ENCODE measurements around the gene BCL2L12.
"Not testable (repeated sequence)": the region's sequence is repeated elsewhere in the genome, so short reads cannot be mapped to it uniquely, and the experiment has no call there.

The BCL2L12 gene

DNA sequence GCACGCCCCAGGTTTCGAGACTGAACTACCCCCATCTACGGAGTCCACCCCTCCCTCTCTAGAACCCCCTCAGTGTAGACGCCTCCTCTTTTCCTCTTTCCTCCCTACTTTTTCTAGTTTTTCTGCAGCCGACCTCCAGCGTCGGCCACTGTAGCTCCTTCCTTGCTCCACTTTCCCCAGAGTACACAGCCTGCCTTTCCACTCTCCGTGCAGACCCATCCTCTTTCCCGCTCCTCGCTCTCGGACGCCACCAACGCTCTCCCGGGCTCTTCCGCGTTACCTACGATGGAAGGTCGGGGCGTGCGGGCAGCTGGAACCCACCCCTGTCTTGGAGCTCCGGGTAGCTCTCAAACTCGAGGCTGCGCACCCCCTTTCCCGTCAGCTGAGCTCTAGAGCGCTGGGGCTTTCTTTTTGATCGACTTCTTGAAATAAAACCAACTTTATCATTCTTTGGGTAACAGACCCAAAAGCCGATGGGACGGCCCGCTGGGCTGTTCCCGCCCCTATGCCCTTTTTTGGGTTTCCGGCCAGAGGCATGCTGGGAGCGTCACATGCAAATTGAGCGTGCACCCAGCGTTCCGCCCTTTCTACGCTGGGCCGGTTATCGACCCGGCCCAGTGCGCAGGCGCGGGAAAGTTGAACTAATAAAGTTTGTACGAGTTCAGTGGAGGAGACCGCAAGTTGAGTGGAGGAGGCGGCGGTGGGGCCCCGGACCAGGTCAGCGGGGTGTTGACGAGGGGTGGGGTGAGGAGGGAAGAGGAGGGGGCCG is at the start of gene BCL2L12, which contains the start of gene IRF3:
TSS of gene BCL2L12 (plus strand) at position 583 of the 769 bp plus-strand sequence. CDS start 760 bp downstream, outside the sequence.
TSS of gene IRF3 (minus strand) at position 507 of the 769 bp plus-strand sequence. CDS start 1,019 bp downstream, outside the sequence.
- DNase-seq, result peak; percentile 99

DNA sequence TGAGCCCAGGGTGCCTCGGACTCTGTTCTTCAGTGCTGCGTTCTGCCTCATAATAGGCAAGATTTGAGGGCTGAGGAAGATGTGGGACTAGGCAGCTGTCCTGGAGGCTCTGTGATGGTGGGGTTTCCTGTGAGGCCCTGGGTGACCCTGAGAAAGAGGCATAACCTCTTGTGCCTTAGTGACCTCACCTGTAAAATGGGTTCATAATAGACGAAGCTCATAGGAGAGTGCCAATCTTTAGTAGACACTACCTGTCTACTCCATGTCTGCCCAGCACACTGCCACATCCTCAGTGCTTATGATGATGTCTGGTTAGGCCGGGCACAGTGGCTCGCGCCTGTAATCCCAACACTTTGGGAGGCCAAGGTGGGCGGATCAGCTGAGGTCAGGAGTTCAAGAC is 49.2 kb upstream of the BCL2L12 start:
- DNase-seq, result no peak

DNA sequence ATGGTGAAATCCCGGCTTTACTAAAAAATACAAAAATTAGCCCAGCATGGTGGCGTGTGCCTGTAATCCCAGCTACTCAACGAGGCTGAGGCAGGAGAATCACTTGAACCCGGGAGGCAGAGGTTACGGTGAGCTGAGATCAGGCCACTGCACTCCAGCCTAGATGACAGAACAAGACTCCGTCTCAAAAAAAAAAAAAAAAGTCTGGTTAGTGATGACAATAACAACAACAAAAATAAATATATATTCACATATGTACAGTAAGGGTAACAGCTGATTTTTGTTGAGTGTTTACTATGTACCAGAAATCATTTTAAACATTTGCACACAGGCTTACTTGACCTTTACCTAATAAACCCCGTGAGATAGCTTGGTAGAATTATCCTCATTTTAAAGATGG is 48.8 kb upstream of the BCL2L12 start:
- DNase-seq, result no peak

GRCh38 chr19:49617860-49618259 is 47.9 kb upstream of the BCL2L12 start:
- DNase-seq, result not testable (repeated sequence)

- no peak for DNase-seq
These were observed 40.5 kb upstream of the BCL2L12 start for GRCh38 chr19:49624967-49625910.

DNA sequence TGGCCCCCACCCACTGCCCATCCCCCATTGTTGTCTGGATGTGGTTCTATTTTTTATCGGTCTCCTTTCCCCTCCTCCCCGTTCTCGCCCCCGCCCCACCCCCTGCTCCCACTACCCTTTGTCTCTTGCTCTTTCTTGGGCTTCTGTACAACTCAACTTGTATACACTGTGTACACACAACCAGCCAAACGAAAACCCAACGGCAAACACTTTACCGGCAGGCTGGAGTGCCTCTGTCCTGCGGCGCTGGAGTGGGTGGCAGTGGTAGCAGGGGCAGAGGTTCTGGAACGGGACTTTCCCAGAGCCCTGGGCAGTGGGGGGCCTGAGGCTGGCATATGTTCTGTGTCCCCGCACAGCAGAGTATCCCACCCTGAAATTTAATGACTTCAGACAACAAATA is 39.5 kb upstream of the BCL2L12 start:
- DNase-seq, result no peak

DNA sequence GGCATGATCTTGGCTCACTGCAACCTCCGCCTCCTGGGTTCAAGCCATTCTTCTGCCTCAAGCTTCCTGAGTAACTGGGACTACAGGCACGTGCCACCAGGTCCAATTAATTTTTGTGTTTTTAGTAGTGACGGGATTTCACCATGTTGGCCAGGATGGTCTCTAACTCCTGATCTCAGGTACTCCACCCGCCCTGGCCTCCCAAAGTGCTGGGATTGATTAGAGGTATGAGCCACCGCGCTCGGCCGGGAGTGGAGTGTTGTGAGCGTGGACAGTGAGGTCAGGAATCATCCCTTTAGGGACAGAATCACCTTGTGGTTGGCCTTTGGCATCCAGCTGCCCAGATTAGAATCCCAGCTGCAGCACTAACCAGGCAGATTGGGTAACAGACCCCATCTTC is 36.1 kb upstream of the BCL2L12 start:
- DNase-seq, result no peak

GRCh38 chr19:49631014-49631588 is 34.6 kb upstream of the BCL2L12 start:
- no peak for DNase-seq

DNA sequence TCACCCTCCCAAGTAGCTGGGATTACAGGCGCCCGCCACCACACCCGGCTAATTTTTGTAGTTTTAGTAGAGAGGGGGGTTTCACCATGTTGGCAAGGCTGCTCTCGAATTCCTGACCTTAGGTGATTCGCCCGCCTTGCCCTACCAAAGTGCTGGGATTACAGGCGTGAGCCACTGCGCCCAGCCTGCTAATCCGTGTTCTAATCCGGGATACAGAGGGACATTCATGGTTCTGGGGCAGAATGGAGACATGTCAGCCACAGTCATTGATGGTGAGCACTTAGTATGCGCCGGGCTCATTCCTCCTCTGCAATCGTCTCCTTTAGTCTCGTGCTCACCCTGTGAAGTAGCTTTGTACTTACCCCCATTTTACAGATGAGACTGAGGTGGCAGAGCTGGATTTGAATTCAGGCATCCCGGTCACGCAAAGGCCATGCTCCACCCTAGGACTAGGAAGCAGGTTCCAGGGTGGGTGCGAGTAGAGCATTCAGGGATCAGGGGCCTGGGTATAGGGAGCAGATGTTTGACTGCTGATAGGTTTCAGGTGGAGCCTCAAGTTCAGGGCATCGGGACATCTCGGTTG is 34.0 kb upstream of the BCL2L12 start:
- DNase-seq, result no peak

- DNase-seq, result no peak
These were observed 33.2 kb upstream of the BCL2L12 start for GRCh38 chr19:49632576-49632975.

- not testable (repeated sequence) for DNase-seq
These were observed 32.5 kb upstream of the BCL2L12 start for GRCh38 chr19:49633273-49633672.

DNA sequence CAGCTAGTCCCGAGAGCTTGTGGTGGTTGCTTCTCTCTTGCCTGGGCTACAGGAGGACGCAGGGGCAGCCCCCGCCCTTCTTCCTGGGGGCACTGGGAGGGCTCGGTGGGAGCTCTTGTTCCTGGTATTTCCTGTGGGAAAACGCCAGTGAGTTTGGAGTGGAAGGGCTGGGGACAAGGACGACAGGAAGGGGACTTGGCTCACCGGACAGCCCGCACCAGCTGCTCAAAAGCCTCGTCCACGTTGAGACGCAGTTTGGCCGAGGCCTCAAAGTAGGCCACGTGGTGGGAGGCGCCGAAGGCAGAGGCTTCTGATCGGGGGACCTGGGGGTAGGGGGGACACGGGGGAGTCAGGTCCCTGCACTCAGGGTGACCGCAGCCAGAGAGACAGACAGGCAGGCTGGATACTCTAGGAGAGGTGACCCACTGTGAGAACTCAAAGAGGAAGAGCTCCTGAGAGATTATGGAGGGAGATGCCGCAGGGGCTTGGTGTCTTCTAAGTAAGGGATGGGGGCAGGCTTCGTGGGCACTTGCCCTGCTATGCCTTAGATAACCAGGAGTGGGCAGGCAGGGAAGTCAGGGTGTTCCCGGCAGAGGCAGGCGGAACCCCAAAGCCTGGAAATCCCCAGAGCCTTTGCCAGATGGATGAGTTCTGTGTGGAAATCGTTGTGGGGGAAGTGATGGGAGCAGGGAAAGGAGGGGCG is 30.1 kb upstream of the BCL2L12 start:
- peak; percentile 26 for DNase-seq

- DNase-seq, result no peak
These were observed 29.4 kb upstream of the BCL2L12 start for GRCh38 chr19:49636233-49636932.

DNA sequence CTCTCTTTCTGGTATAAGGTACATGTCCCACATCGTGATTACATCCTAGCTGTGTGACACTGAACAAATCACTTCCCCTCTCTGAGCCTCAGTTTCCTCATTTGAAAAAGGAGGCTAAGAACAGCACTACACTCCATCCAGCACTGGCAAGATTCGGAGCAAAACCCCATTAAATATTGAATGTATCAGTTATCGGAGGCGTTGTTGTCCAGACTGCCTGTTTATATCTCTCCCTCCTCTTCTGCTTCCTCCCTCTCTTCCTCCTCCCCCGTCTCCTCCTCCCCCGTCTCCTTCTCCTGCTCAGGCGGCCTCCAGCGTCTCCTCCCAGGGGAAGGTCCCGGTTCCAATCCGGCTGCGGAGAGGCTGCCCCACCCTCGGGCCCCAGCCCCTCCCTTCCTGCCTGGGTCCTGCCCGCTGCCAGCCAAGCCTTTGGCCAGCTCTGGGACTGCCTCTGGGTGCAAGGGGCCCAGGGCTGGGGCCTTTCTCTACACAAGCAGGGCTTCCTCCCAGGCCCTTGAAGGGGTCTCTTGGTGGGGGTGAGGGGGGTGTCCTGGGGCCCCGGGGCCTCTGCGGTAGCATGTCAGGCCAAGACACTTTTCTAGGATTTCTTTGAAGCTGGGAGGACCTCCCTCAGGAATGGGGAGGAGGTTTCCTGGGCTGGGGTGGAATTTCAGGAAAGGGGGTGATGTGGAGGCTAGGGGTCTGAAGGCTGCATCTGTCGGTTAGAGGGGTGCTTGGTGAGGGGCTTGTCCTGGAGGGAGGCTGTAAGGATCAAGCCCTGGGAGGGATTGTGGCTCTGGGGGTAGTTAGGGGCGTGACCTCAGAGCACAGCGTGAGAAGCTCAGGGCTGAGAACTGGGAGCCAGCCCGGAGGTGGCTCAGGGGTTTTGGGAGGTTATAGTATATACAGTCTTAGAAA is 27.7 kb upstream of the BCL2L12 start:
- peak; percentile 71 for DNase-seq

DNA sequence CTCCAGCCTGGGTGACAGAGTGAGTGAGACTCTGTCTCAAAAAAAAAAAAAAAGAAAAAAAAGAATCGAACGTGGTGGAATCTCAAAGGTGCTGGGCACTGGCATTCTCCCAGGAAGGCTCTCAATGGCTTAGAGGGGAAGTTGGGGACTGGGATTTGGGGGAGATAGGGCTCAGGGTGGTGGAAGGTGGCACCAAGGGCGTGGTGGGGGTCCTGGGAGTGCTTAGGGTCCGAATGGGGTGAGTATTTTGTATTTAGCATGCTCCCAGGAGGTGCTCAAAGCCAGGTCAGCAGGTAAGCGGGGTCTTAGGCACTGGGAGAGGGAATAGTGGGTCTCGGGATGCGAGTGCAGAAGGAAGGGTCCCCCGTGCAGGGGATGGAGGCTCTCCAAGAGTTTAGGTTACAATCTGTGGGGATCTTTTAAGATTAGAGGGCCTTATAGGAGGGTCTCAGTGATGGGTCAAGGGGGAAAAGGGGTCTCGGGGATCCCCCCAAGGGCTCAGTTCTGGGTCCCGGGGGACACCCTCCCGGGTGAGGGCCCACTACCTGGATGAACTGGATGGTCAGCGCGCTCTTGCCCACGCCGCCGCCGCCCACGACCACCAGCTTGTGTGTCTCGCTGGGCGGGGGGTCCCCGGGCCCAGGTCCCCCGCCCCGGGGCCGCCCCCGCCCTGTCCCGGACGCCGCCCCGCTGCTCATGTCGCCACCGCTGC is 26.2 kb upstream of the BCL2L12 start:
- no peak for DNase-seq

DNA sequence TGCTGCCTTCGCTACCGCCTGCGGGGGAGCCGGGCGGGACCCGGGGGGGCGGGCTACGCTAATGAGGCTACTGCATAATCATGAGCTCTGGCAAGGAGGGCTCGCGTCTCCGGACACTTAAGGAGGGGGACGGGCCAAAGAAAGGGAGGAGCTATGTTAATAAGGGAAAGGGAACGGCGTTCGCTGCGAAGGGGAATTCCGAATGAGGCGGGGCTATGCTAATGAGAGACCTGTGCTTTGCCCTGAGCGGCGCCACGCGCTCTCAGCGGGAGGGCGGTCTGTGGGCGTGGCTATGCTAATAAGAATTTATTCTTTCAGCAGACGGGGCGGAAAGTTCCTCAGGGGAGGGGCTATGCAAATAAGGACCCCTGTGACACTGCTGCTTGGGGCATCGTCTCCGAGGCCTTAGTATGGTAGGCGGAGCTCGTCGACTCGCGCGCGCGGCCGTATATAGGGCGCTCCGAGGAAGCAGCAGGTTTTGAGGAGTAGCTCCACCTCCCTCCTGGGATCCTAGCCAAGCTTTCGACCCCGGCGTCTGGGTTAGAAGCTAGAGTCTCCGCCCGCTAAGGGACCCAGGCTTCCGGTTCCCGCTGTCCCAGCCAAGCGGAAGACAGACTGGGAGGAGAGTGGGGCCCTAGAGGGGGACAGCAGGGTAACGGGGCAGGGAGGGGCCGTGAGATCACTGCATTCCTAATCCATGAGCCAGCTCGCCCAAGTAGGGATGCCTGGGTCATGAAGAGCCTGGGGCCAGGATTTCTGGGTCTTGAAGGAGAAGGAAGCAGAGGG is 25.4 kb upstream of the BCL2L12 start, which contains the start of gene RRAS:
TSS of gene RRAS (minus strand) at position 31 of the 786 bp plus-strand sequence. CDS start 45 bp downstream, outside the sequence.
- DNase-seq, result peak; percentile 100

DNA sequence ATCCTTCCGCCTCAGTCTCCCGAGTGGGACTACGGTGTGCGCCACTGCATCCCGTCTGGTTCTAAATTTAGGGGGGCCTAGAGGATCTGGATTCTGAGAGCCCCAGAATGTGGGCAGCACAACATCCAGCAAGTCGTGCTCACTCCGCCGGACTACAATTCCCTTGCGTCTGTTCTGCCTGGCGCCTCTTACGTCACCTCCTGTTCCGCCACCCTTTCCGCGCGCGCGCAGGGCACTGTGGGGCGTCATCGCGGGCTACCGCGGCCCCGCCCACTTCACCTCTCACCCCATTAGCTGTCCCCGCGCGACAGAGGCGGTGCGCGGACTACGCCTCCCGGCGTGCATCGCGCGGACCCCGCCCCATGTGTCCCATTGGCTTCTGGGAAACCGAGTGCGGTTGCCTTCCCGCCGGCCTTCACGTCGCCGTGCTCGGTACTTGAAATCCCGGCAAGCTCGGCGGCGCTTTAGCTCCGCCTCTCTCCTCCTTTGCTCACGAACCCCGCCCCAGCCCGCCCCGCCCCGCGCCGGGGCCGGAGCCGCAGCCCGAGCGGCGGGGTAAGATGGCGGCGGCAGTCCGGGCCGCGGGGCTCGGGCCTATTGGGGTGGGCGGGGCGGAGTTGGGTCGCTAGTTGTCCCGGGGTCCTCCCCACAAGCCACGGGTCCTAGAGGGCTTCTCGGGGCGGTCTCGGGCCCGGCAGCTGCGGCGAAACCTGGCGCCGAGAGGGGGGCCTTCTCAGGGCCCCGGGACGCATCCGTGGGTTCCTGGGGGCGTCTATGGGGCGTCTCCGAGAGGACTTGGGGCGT is 23.8 kb upstream of the BCL2L12 start, which contains the start of gene SCAF1:
TSS of gene SCAF1 (plus strand) at position 522 of the 804 bp plus-strand sequence. CDS start 2,818 bp downstream, outside the sequence.
- peak; percentile 100 for DNase-seq
